PC-9 (cell line): ENCODE data around the gene HFM1.

Experiments used
- EZH2 ChIP-seq: fragments of 200-600 bp; sonication (generic); IDR thresholded peaks from 2 replicates; pipeline ENCODE4 v1.8.0; 2017; ENCODE audit warnings: antibody characterized with exemption, low read depth
- TF ChIP-seq, protein P1 (sequence below): fragments of 200-600 bp; sonication (generic); conservative IDR thresholded peaks from 2 replicates; pipeline ENCODE4 v1.6.1; 2017; ENCODE audit warnings: mixed run types, antibody characterized with exemption, mild to moderate bottlenecking, moderate library complexity

GRCh38 chr1:91217911-91218310 lies 186.7 kb downstream of the HFM1 start:
- TF ChIP-seq, protein P1, sequence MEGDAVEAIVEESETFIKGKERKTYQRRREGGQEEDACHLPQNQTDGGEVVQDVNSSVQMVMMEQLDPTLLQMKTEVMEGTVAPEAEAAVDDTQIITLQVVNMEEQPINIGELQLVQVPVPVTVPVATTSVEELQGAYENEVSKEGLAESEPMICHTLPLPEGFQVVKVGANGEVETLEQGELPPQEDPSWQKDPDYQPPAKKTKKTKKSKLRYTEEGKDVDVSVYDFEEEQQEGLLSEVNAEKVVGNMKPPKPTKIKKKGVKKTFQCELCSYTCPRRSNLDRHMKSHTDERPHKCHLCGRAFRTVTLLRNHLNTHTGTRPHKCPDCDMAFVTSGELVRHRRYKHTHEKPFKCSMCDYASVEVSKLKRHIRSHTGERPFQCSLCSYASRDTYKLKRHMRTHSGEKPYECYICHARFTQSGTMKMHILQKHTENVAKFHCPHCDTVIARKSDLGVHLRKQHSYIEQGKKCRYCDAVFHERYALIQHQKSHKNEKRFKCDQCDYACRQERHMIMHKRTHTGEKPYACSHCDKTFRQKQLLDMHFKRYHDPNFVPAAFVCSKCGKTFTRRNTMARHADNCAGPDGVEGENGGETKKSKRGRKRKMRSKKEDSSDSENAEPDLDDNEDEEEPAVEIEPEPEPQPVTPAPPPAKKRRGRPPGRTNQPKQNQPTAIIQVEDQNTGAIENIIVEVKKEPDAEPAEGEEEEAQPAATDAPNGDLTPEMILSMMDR, result no peak
- TF ChIP-seq EZH2, result no peak
